Measurements from ENCODE around the gene CNTNAP2.
"Not testable (repeated sequence)": the region's sequence is repeated elsewhere in the genome, so short reads cannot be mapped to it uniquely, and the experiment has no call there.

The CNTNAP2 gene

GRCh38 chr7:148011753-148012152 is 1895.2 kb downstream of the CNTNAP2 start:
- no peak for DNase-seq

- DNase-seq: no peak
These were observed 1897.4 kb downstream of the CNTNAP2 start for GRCh38 chr7:148014001-148014400.

- DNase-seq: no peak
These were observed 1897.9 kb downstream of the CNTNAP2 start for GRCh38 chr7:148014541-148014940.

- DNase-seq: no peak
These were observed 1900.5 kb downstream of the CNTNAP2 start for GRCh38 chr7:148017126-148017525.

- no peak for DNase-seq
These were observed 1904.1 kb downstream of the CNTNAP2 start for GRCh38 chr7:148020679-148021078.

- no peak for DNase-seq
These were observed 1905.0 kb downstream of the CNTNAP2 start for GRCh38 chr7:148021507-148022045.

- no peak for DNase-seq
These were observed 1906.2 kb downstream of the CNTNAP2 start for GRCh38 chr7:148022832-148023231.

GRCh38 chr7:148026713-148027112 is 1910.1 kb downstream of the CNTNAP2 start:
- DNase-seq: no peak

- DNase-seq: no peak
These were observed 1911.6 kb downstream of the CNTNAP2 start for GRCh38 chr7:148028165-148028564.

- no peak for DNase-seq
These were observed 1914.4 kb downstream of the CNTNAP2 start for GRCh38 chr7:148031019-148031418.

GRCh38 chr7:148031811-148032210 is 1915.2 kb downstream of the CNTNAP2 start:
- DNase-seq: no peak

- no peak for DNase-seq
These were observed 1919.3 kb downstream of the CNTNAP2 start for GRCh38 chr7:148035950-148036349.

GRCh38 chr7:148037044-148037443 is 1920.4 kb downstream of the CNTNAP2 start:
- no peak for DNase-seq

GRCh38 chr7:148041156-148041555 is 1924.6 kb downstream of the CNTNAP2 start:
- no peak for DNase-seq

- DNase-seq: no peak
These were observed 1926.5 kb downstream of the CNTNAP2 start for GRCh38 chr7:148042935-148043631.

- DNase-seq: no peak
These were observed 1927.6 kb downstream of the CNTNAP2 start for GRCh38 chr7:148044173-148044572.

GRCh38 chr7:148045521-148045920 is 1928.9 kb downstream of the CNTNAP2 start:
- DNase-seq: no peak

- no peak for DNase-seq
These were observed 1932.5 kb downstream of the CNTNAP2 start for GRCh38 chr7:148049068-148049467.

GRCh38 chr7:148050492-148051158 is 1934.0 kb downstream of the CNTNAP2 start:
- no peak for DNase-seq

- DNase-seq: no peak
These were observed 1939.8 kb downstream of the CNTNAP2 start for GRCh38 chr7:148056406-148056805.

- DNase-seq: no peak
These were observed 1941.5 kb downstream of the CNTNAP2 start for GRCh38 chr7:148058092-148058491.

GRCh38 chr7:148058753-148059152 is 1942.2 kb downstream of the CNTNAP2 start:
- DNase-seq: no peak

GRCh38 chr7:148060724-148061123 is 1944.1 kb downstream of the CNTNAP2 start:
- no peak for DNase-seq

- DNase-seq: not testable (repeated sequence)
These were observed 1961.5 kb downstream of the CNTNAP2 start for GRCh38 chr7:148078111-148078510.
